ENCODE results near the gene SAMMSON.

Gene SAMMSON

DNA sequence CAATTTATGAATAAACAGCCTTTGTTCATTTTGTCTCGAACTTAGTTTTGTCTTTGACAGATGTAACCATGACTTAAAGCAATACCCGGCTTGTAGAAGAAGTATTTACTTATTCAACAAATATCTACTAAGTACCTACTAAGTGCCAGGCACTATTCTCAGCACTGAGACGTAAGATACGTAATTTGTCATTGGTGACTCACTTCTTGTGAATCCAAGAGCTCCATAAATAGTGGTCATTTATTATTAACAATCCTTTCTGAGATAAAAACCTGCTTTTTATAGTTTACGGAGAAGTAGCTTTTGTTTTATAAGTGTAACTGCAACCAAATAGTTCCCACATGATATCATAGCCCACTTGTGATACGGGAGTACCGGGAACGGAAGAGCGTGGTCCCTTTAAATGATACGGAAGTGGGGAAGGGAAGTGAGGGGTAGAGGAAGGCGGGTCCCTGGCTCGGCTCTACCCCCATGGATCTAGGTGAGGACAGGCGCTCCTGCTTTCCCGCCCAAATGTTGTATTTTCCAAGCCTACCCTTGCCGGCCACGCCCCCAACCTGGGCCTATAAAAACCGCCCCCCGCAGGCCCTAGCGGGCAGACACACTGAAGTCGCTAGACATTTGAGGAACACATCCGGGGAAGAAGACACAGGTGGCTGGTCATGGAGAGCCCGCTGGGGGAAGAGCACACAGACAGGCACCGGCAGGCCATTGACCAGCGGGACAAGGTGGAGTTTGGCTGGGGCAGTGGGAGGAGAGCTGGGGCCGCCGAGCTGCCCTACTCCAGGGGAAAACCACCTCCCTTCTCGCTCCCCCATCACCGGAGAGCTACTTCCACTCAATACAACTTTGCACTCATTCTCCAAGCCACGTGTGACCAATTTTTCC lies at the start of gene SAMMSON:
Gene SAMMSON, plus strand, starts transcription at position 594 of the 888 bp plus-strand sequence.
- DNase-seq (ENCODE audit: low read depth in 2 of 3, low spot score in 1 of 3), result no peak

DNA sequence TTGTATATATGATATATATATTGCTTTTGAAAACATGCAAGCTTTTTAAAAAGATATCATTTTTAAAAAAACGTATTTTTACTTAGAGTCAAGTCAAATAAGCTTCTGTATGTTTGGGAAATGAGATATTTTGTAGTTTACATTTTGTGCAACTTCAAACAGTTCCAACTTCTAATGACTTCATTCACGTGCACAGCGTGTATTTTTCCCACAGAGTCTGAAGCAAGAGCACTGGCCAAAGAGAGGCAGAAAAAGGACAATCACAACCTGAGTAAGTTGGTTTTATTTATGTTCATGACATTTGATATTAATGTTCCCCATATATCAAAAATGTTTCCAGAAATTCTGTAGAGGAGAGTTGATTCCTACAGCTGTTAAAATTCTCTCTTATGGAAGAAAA lies 47.9 kb upstream of the SAMMSON start:
- no peak for DNase-seq (ENCODE audit: low read depth in 2 of 3, low spot score in 1 of 3)

DNA sequence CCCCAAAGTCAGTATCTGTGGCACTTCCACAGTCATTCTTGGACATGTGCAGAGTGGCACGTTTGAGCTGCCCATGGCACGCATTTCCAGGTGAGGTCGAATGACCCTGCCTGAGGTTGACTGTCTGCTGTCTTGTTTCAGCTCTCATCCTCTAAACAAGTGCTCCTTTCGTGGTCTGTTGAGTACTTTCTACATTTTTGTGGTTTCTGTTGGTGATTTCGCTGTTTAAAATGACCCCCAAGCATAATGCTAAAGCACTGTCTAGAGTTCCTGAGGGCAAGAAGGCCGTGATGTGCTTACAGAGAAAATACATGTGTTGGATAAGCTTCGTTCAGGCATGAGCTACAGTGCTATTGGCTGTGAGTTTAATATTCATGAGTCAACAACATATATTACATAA lies 40.0 kb upstream of the SAMMSON start:
- no peak for DNase-seq (ENCODE audit: low read depth in 2 of 3, low spot score in 1 of 3)

DNA sequence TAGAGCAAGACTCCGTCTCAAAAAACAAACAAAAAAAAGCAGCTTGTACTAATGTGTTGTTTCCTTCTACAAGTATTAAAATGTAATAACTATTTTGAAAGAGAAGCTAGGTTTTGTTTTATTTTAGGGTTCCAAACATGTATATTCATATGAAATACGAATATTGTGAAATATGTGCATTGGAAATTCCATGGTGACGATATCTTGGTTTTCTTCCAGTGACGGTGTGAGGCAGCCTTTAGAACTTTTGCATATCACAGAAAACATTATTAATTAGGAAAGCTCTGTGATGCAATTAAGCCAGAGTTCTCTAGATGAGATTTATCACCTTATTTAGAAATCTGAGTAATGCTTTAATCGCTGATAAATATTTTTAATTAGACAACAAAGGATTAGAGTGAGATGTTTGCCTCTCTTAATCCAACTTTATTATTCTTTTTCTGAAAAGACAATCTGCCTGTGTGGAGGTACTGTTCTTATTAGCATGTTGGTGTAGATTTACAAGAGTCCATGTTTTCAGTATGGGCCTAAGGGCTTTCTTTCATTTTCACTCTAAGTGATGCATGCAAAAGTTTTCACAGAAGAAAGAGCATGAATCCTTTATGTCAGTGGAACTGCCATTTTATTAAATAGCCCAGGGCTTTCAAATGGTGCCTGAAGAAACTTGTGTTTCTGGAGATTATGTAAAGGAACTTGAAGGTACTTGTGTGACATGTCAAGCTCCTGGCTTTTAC lies 37.7 kb upstream of the SAMMSON start:
- no peak for DNase-seq (ENCODE audit: low read depth in 2 of 3, low spot score in 1 of 3)

DNA sequence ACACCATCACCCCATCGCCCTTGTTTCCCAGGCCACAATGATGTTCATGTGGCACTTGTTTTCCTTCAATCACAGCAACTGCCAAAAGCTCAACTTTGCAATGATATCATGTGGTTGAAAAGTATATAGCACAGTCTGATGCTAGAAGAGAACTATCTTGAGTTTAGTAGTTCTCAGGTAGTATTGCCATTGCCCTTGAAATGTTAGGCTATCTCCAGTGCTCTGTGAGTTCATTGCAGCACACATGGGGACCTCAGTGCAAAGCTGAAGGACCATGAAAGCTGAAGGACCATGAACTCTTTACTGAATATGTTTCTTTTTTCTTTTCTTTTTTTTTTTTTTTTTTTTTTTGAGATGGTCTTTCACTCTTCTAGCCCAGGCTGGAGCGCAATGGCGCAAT lies 35.9 kb upstream of the SAMMSON start:
- no peak for DNase-seq (ENCODE audit: low read depth in 2 of 3, low spot score in 1 of 3)

DNA sequence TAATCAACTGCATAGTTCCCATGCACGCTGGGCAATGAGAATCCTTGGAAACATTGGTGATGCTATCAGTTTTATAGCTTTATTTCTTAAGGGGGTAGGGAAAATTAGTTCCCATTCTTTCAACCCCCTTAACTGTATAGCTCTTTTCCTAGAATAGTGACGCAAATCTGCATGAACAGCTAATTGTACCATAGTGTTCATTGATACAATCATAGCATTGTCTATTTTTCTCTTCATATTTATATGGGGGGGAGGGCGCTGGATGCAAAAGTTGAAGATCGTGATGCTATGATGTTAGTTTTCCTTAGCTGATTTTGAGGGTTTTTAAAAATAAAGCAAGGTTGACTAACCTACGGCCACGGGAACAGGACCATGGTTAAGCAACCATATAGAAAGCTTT lies 32.4 kb upstream of the SAMMSON start:
- no peak for DNase-seq (ENCODE audit: low read depth in 2 of 3, low spot score in 1 of 3)

DNA sequence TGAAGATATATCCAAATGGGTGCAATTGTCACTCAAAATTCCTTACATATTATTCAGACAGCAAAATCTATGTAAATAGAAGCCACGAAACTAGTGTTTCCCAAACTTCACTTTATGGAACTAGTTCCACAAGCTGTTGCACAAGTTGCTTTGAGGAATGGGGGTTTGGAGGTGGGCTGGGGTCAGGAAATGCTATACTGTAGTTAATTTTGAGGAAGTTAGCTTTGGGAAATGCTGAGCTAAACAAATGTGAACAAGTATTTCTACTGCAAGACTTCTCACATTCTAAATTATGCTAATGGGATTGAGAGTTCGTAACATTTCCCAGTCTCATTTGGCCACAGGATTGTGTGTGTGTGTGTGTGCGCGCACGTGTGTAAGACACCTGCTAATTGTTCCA lies 28.7 kb upstream of the SAMMSON start:
- DNase-seq (ENCODE audit: low read depth in 2 of 3, low spot score in 1 of 3), result no peak

DNA sequence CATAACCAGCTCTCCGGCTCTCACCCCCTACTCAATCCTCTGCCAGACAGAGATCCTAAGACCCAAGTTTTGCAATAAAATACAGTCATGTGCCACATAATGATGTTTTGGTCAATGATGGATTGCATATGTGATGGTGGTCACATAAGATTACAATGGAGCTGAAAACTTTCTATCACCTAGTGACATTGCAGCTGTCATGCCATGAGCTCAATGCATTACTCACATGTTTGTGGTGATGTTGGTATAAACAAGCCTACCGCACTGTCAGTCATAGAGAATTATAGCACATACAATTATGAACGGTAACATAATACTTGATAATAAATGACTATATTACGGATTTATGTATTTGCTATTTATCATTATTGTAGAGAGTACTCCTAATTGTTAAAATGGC lies 26.9 kb upstream of the SAMMSON start:
- no peak for DNase-seq (ENCODE audit: low read depth in 2 of 3, low spot score in 1 of 3)

DNA sequence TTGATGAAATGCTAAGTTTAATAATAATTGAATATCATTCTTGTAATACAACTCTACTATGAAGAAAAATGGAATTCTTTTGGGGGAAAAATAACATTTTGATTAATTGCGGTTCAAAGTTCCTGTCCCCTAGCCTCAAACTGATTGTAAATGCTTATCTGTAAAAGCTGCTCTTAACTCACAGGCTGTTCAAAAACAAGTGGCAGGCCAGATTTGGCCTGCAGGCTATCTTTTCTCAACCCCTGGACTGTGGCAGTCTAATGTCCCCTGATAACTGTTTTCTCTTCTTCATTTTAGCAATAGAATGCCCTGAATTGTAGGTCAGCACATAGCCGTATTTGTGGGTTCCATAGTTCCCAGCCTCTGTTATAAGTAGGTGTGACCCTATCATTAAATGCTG lies 23.5 kb upstream of the SAMMSON start:
- no peak for DNase-seq (ENCODE audit: low read depth in 2 of 3, low spot score in 1 of 3)

DNA sequence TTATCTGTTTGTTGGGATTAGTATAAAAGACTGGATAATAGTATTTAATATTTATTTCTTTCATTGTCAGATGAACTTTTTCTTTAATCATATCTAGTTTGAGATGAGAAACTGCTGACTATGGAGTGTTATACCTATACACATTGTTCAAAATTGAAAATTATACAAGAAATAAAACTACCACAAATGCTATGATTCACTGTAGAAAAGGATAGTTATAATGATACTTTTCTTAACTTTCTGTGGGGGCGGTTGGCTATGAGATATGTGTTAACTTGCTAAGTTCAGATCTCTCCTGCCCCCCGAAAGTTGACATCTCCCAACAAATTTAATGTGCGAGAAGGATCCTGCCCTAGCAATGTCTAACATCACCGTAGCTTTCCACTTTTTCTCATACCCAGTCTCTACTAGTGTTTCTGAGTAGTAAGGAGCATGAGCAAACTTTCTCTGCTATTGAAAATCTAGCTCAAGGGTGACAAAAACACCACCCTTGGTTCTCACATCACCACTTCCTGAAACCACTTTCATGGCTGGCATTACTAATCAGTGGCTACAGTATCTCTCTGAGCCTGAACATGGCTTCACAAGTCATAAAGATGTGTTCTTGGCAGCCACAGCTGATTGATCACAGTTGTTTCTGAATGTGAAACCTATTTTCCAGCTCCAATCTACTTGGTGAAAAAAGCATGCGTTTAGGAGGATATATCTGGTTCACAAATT lies 15.8 kb upstream of the SAMMSON start:
- DNase-seq (ENCODE audit: low read depth in 2 of 3, low spot score in 1 of 3), result peak in 2 of 3 donors; percentile 0 to 9

DNA sequence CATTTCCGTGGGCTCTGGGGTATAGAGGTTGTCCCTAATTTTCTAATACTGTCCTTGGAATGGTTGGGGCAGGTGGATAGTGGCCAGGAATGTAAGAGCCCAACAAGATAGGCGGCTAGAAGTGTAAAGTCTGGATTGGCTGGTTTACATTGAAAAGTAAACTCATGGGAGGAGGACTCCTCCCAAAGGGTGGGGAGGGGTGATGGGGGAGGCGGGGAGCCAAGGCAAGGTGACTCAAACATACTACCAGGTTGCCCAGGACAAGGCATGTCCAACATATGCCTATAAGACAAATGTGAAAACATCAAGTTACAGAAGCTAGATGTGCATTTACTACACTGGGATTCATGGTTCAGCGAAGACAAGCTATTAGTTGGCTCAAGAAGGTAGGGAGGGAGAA lies 14.3 kb upstream of the SAMMSON start:
- no peak for DNase-seq (ENCODE audit: low read depth in 2 of 3, low spot score in 1 of 3)

DNA sequence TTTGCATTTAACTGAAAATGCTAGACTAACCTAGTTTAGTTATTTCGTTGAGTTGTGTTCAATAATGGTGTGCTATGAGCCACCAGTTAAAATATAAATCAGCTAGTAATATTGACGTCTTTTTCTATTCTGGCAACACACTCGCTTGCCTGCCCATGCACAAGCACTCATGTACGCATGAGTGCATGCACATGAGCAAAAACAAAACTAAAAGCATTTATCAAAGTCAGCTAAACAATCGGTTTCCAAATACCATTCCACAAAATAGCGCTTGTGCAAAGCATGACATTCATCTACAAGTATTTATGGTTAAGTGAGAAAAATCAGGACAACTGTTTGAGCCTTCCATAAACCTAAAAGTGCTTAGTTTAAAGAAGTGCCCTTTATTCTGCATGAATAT lies 13.1 kb upstream of the SAMMSON start:
- DNase-seq (ENCODE audit: low read depth in 2 of 3, low spot score in 1 of 3), result no peak

DNA sequence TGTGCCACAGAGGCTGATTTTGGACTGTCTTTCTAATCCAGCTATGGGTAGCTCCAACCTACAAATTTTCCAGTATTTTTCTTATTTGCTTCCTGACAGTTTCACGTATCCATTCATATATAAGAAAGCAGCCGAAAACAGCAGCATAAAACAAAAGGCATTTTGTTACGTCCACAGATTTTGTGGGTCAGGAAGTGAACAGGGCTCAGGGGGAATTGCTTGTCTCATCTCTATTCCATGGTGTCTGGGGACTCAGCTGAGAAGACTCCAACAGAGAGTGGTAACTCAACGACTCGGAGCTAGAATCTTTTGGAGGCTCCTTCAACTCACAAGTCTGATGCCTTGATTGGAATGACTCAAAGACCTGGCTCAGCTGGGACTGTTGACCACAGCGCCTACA lies 11.7 kb upstream of the SAMMSON start:
- no peak for DNase-seq (ENCODE audit: low read depth in 2 of 3, low spot score in 1 of 3)

DNA sequence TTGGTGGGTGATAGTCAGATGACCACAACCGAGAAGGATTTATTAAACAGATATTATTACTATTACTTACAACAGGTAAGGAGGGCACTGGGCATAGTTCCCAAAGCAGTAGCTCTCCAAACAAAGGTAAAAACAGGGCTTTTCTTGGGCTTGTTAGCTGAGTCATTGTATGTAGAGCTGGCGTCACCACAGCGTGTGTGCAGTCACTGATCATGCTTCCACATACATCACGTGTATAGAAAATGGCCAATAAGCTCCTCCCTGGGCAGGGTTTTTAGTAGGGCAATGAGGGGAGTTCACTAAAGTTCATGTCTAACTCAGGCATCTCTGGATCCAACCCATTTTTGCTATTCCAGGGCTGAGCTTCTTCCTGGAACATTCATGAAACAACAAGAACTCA lies 5.8 kb upstream of the SAMMSON start:
- DNase-seq (ENCODE audit: low read depth in 2 of 3, low spot score in 1 of 3), result no peak

DNA sequence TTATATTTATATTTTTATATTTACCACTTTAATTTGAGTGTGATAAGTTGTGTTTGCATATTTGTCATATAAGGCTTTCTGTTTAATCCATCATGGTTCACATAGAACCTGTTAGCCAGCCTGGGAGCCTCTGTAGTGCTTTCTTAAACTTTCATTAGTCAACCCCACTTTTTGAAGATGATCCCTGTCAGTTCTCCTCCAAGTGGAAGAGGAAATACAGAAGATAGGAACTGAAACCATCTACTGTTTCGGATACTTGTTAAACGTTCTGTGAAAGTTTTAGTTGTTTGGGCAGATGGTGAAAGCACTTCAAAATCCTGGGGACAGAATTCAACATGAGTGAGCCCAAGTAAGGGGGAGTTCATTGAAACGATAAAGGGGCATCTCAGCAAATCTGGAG lies 4.6 kb upstream of the SAMMSON start:
- DNase-seq (ENCODE audit: low read depth in 2 of 3, low spot score in 1 of 3), result no peak

DNA sequence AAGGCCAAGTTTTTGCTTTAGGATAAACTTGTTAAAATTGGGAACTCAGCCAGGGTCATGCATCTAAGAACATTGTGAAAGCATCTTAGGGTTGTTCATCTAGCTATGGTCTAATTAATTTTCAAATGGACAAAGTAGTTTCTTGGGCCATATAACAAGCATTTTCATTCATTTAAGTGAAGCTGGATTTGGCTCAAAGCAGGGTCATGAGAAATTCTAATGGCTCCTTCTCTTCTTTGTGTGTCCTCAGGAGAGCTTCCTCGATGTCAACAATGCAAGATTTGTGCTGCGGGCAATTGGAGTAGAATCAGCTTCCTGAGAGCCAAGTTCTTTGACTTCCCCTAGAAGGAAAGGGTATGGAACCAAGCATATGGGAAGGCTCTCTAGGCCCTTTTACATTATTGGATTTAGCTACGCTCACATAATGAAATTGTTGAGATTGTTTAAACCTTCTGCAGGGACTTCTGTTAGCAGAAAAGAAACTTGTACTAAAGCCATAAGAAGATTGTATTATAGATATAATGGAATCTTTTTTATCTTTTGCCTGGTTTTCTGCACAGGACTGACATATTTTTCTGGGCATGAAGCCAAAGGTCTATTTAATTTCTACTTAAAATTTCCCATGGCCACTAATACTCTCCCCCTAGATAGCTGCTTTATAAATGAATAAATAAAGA lies 1.8 kb upstream of the SAMMSON start:
- DNase-seq (ENCODE audit: low read depth in 2 of 3, low spot score in 1 of 3), result no peak

DNA sequence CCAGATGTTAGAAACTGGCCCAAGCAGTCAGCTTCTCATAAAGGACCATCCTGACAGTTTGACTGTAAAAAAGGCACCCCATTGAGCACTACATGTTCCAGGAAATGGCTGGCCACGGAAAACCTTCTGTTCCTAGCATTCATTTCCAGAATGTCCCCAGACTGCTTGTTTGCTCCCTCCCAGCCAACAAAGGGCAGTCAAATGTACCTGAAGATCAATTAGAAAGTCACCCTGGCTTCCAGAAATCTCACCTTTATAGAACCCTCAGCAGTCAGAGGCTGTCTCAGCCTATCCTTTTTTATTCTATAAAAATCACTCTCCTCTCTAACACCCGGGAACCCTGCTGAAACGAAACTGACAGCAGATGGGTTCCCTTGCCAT lies 784 bp upstream of the SAMMSON start:
- no peak for DNase-seq (ENCODE audit: low read depth in 2 of 3, low spot score in 1 of 3)

DNA sequence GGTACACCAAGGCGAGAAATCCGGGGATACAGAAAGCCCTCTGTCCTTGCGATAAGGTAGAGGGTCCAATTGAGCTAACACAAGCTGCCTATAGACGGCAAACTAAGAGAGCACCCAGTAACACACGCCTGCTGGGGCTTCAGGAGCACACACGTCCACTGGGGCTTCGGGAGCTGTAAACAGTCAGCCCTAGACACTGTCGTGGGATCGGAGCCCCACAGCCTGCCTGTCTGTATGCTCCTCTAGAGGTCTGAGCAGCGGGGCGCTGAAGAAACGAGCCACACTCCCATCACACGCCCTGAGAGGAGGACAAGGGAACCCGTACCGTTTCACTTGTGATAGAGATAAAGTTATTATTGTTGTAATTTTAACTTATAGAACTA lies 486 bp downstream of the SAMMSON start:
- no peak for DNase-seq (ENCODE audit: low read depth in 2 of 3, low spot score in 1 of 3)

DNA sequence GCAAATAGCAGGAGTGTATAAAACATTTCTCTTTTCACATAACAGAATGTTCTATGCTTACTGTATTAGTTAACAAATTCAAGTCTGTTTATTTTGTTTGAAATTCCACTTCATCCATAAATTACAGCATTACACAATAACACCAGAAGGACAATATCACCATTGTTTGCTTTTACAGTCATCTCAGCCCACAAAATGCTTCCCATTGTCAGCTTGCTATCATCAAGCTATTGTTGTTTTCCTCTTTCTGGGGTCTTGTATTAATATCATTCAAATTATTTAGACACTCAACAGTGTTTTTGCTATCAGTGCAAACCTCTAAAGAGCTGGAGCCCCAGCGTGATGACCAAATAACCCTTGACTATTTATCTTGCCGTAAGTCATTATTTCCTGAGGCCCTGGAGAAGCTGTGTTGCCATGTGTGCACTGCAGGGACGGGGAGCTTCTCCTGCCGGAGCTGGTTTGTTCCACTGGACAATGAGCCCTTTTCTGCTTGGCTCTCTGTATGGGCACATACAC lies 1.1 kb downstream of the SAMMSON start:
- DNase-seq (ENCODE audit: low read depth in 2 of 3, low spot score in 1 of 3), result no peak

DNA sequence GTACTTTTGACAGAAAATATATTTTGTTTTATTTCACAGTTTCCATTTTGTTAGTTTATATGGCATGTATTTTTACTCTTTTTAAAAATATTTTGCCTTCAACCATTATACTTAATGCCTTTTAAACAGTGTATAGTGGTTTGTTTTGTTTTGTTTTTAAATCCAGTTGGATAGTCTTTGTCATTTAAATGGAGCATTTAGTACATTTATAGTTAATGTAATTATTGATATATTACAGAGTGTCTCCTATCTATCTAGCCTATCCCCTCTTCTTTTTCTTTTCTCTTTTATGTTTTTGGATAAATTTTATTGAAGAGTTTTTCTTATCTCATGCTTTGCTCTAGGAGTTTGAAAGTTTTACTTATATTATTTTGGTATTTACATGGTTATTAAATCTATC lies 3.6 kb downstream of the SAMMSON start:
- no peak for DNase-seq (ENCODE audit: low read depth in 2 of 3, low spot score in 1 of 3)

DNA sequence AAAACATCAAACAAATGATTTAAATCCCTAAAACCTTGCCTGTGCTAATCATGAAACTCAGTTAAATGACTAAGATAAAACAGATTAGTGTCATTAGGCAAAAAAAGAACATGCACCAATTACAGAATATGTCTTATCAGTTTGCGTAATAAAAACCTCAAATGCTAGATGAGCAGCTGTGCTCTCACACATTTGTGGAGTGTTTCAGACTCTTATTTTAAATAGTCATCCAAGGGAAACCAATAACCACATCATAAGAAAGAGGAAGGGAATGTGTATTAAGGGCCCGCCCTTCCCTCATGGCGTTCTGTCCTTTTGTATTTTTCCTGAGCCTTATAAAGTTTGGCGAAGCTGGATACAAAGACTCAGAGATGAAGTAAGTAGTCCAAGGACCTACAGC lies 6.6 kb downstream of the SAMMSON start:
- DNase-seq (ENCODE audit: low read depth in 2 of 3, low spot score in 1 of 3), result no peak

Data from stimulated activated CD4-positive, alpha-beta T cell treated with anti-CD3 and anti-CD28 coated beads, Interleukin-12 subunit alpha, Interleukin-12 subunit beta, amount 100 ng/mL, for 48 hours (primary cell).